ENCODE data around the gene MRGPRG. TPM values are rescaled to one million over a fixed set of nuclear protein-coding genes. Genes with fewer than 3 reads are reported as not detected.

Gene MRGPRG
- total RNA-seq, 1 experiment from 2014 or later = not detected

DNA sequence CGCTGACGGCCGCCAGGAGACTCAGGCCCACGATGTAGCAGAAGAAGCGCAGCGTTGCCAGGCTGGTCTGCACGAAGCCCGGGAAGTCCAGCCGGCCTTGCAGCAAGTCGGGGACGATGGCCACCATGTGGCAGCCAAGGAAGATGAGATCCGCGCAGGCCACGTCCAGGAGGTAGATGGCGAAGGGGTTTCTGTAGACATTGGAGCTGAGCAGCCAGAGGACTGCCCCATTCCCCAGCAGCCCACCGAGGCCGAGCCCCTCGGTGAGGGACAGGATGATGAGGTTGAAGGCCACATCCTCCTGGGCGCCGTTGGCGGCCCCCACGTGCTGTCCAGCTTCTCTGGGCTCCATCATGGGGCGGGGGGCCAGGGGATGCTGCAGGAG is 9.8 kb upstream of the MRGPRG start (continued):
- TF ChIP-seq CTCF (IDR thresholded peaks at IDR 0.05 in 2 of 3, conservative IDR thresholded peaks at IDR 0.05 in 1 of 3; ENCODE audit: borderline replicate concordance in 1 of 3, insufficient read depth in 1 of 3, low read depth in 2 of 3, low read length in 2 of 3) (no peak), MAX (IDR thresholded peaks at IDR 0.05) (no peak), CBX3 (IDR thresholded peaks at IDR 0.05; ENCODE audit: low read depth) (no peak), ZFX (IDR thresholded peaks at IDR 0.05) (no peak), RAD21 (IDR thresholded peaks at IDR 0.05; ENCODE audit: low read depth) (no peak), CEBPB (IDR thresholded peaks at IDR 0.05; ENCODE audit: low read depth) (no peak), ZNF274 (IDR thresholded peaks at IDR 0.05; ENCODE audit: low read depth, low read length) (no peak), ELF1 (IDR thresholded peaks at IDR 0.05; ENCODE audit: borderline replicate concordance, low read depth) (no peak), YY1 (IDR thresholded peaks at IDR 0.05; ENCODE audit: extremely low read depth, insufficient replicate concordance, low read depth, low read length) (no peak), SIN3A (IDR thresholded peaks at IDR 0.05; ENCODE audit: low read depth) (no peak)

DNA sequence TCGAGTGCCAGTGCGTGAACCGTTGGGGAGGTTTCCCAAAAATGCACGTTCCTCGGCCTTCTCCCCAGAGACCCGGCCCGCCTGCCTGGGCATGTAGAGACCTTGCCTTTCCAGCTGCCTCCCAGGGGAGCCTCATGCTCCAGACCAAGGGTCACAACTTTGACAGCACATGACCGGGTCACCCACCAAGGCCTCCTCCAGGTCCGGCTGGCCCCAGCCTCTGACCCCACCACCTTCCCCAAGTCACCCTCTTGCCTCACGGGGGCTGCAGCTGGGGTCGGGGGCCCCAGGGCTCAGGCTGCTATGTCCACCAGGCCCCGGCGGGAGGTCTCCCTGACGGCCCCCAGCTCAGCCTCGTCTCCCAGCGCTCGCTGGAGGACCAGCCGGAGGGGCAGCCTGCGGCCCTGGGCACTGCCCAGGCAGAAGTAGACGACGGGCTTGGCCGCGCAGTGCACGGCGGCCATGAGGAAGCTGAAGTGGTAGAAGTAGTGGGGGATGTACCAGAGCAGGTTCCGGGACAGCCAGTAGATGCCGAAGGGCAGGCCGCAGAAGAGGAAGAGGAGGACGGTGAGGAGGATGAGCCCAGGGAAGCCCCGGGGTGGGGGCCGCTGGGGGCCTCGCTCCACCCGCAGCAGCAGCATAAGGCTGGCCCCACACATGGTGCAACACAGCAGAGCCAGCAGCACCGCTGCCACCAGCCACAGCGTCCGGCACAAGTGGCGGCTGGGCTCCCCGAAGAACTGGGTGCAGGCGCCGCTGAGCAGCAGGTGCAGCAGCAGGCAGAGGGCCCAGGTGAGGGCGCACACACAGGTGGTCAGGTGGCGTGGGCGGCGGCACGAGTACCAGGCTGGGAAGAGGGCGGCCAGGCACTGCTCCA is 9.2 kb upstream of the MRGPRG start:
- ATAC-seq = no peak
- RAD21 ChIA-PET (ENCODE audit: low non-redundant PET in 1 of 2, low total read pairs in 2 of 2, uncharacterized antibody in 2 of 2, unreplicated experiment in 2 of 2) = no interaction called here
- no peaks in the 10 kb centered on the region for H3K9me3 ChIP-seq (ENCODE audit: control insufficient read depth in 1 of 2, insufficient read depth in 1 of 2, low read depth in 1 of 2, low read length in 2 of 2)
- H4K20me1 ChIP-seq (ENCODE audit: insufficient read depth) = no peaks in the 10 kb centered on the region
- CTCF ChIA-PET = no interaction called here
- H3K27me3 ChIP-seq (ENCODE audit: insufficient read depth, low read length) = no peaks in the 10 kb centered on the region
- H2AFZ ChIP-seq (ENCODE audit: low read depth, low read length, poor library complexity, severe bottlenecking) = no peak overlapping the region
- H3K4me1 ChIP-seq (ENCODE audit: control insufficient read depth in 1 of 2, insufficient read depth in 2 of 2, low read length in 2 of 2) = no peaks in the 10 kb centered on the region
- no peaks in the 10 kb centered on the region for H3K36me3 ChIP-seq (ENCODE audit: control insufficient read depth in 1 of 2, insufficient read depth in 2 of 2, low read length in 2 of 2)
- H3K27ac ChIP-seq (ENCODE audit: low read depth, low read length) = no peak overlapping the region
- no peak overlapping the region for H3K9ac ChIP-seq (ENCODE audit: low read length)
- no peaks in the 10 kb centered on the region for H3K79me2 ChIP-seq (ENCODE audit: insufficient read depth, low read length)
- no peak overlapping the region for H3K4me3 ChIP-seq (replicated peaks in 1 of 2; ENCODE audit: low read depth in 1 of 2, low read length in 2 of 2)
- intact Hi-C loops (cut with micrococcal nuclease) = no loop called here
- TF ChIP-seq CBX3 (IDR thresholded peaks at IDR 0.05; ENCODE audit: low read depth) (no peak), POLR2A (IDR thresholded peaks at IDR 0.05; ENCODE audit: borderline replicate concordance, extremely low read depth, insufficient read depth, insufficient read length) (no peak), SRF (IDR thresholded peaks at IDR 0.05; ENCODE audit: low read depth) (no peak), EZH2 (IDR thresholded peaks at IDR 0.05) (no peak), SP1 (IDR thresholded peaks at IDR 0.05; ENCODE audit: low read depth) (no peak), REST (IDR thresholded peaks at IDR 0.05; ENCODE audit: low read depth) (no peak), EGR1 (IDR thresholded peaks at IDR 0.05; ENCODE audit: low read depth) (no peak), FOSL1 (IDR thresholded peaks at IDR 0.05; ENCODE audit: low read depth) (no peak)
- no peaks in the 10 kb centered on the region for H3K9me2 ChIP-seq (ENCODE audit: insufficient read depth)
- POLR2A ChIA-PET = no interaction called here
- no TSS peak for BruUV-seq (replicated peaks)
- no peak overlapping the region for H3K4me2 ChIP-seq (ENCODE audit: low read length)
- no peak for DNase-seq (ENCODE audit: low read depth, low spot score)

All from HCT116 (cell line).